HEK293 (cell line): ENCODE data around the gene CWF19L2.

Source experiments
- REPIN1 ChIP-seq: fragments of 450-650 bp; formaldehyde crosslinking; IDR thresholded peaks from 2 replicates; pipeline ENCODE4 v1.5.1; 2017; ENCODE audit warnings: missing biosample characterization, missing genetic modification characterization, low read depth
- SP3 ChIP-seq: fragments of 450-650 bp; formaldehyde crosslinking; IDR thresholded peaks from 2 replicates; pipeline ENCODE4 v1.5.1; 2016; ENCODE audit warnings: missing biosample characterization, missing genetic modification characterization
- ZNF423 ChIP-seq: fragments of 450-650 bp; formaldehyde crosslinking; IDR thresholded peaks from 2 replicates; pipeline ENCODE4 v1.5.1; 2016; ENCODE audit warnings: missing biosample characterization, missing genetic modification characterization

DNA sequence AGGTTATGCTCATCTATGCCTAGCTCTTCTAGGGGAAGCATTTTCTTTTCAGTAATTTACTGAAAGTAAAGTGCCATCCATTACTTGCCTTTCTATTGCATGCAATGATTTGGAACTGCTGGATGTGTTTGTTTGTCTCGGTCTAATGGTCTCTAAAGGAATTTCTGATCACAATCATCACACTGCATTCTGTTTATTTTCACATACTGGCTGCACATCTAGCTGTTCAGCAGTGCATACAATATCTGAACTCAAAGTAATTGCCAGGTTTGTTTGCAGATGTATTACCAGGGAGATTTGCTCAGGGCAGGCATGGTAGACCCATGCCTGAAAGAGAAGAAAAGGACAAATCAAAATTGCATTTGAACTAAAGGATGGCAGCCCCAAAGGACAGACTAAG, 36.4 kb upstream of the CWF19L2 start:
- TF ChIP-seq SP3 (tag by site-specific recombination) (no peak), REPIN1 (no peak), ZNF423 (tag by site-specific recombination) (no peak)
